NCI-H2171 (cell line): ENCODE measurements around the gene GLUL.
"Not testable (repeated sequence)": the region's sequence is repeated elsewhere in the genome, so short reads cannot be mapped to it uniquely, and the experiment has no call there.

Experiments
- DNase-seq: peaks from one replicate; lab custom pipeline; 2025; lab: John Stamatoyannopoulos, UW

Gene GLUL

GRCh38 chr1:182367926-182368325 is 23.7 kb downstream of the GLUL start:
- no peak for DNase-seq

GRCh38 chr1:182366596-182366995 is 25.0 kb downstream of the GLUL start:
- no peak for DNase-seq

- DNase-seq: no peak
Observed at GRCh38 chr1:182359645-182360044, 31.9 kb downstream of the GLUL start.

- DNase-seq: peak; percentile 89
Observed at GRCh38 chr1:182357913-182358312, 33.7 kb downstream of the GLUL start.

GRCh38 chr1:182357171-182357570 is 34.4 kb downstream of the GLUL start:
- peak; percentile 37 for DNase-seq

- DNase-seq: no peak
Observed at GRCh38 chr1:182355723-182356098, 35.9 kb downstream of the GLUL start.

- DNase-seq: no peak
Observed at GRCh38 chr1:182351790-182352364, 39.7 kb downstream of the GLUL start.

- DNase-seq: no peak
Observed at GRCh38 chr1:182350839-182351238, 40.8 kb downstream of the GLUL start.

- DNase-seq: no peak
Observed at GRCh38 chr1:182348961-182349747, 42.4 kb downstream of the GLUL start.

- no peak for DNase-seq
Observed at GRCh38 chr1:182347019-182347418, 44.6 kb downstream of the GLUL start.

- no peak for DNase-seq
Observed at GRCh38 chr1:182340233-182341058, 51.1 kb downstream of the GLUL start.

GRCh38 chr1:182339684-182340083 is 51.9 kb downstream of the GLUL start:
- no peak for DNase-seq

GRCh38 chr1:182338806-182339370 is 52.7 kb downstream of the GLUL start:
- DNase-seq: no peak

GRCh38 chr1:182337736-182338571 is 53.6 kb downstream of the GLUL start:
- no peak for DNase-seq

- no peak for DNase-seq
Observed at GRCh38 chr1:182335771-182336566, 55.6 kb downstream of the GLUL start.

GRCh38 chr1:182333071-182333571 is 58.5 kb downstream of the GLUL start:
- not testable (repeated sequence) for DNase-seq

- no peak for DNase-seq
Observed at GRCh38 chr1:182332261-182333060, 59.1 kb downstream of the GLUL start.
